Measurements from ENCODE around the gene GPRC5C. TPM values are rescaled to one million over a fixed set of nuclear protein-coding genes. Genes with fewer than 3 reads are reported as not detected.

Gene GPRC5C
- total RNA-seq, 1 experiment from 2014 or later, result 15.5 TPM

- Histone ChIP-seq H3K23ac (ENCODE audit: insufficient read length, low read depth, low read length) (no peak overlapping the region), H3K27me3 (ENCODE audit: insufficient read depth, low read length) (no peaks in the 10 kb centered on the region), H3K79me1 (ENCODE audit: insufficient read depth, low read depth, low read length, poor library complexity, severe bottlenecking) (no peaks in the 10 kb centered on the region), H3K4me1 (ENCODE audit: insufficient read depth, low read length) (no peaks in the 10 kb centered on the region), H3K4ac (ENCODE audit: low read depth, low read length) (no peak overlapping the region), H2BK15ac (ENCODE audit: low read depth, low read length) (no peak overlapping the region), H4K5ac (ENCODE audit: insufficient read length, low read depth, low read length) (no peak overlapping the region), H2BK20ac (ENCODE audit: low read depth, low read length, poor library complexity, severe bottlenecking) (no peak overlapping the region), H2BK5ac (ENCODE audit: insufficient read length, low read length) (no peak overlapping the region), H3K9me3 (ENCODE audit: control insufficient read depth, low read depth, low read length) (no peaks in the 10 kb centered on the region), H3K18ac (ENCODE audit: insufficient read length, low read depth, low read length) (no peak overlapping the region), H3K27ac (ENCODE audit: insufficient read length, low read depth, low read length) (no peak overlapping the region), H2BK120ac (ENCODE audit: low read depth, low read length, poor library complexity, severe bottlenecking) (no peak overlapping the region), H3K79me2 (ENCODE audit: insufficient read depth, low read length) (no peaks in the 10 kb centered on the region), H2AK5ac (ENCODE audit: insufficient read length, low read length) (no peak overlapping the region), H3K4me2 (ENCODE audit: insufficient read depth, insufficient read length, low read length) (no peak overlapping the region), H3K9ac (ENCODE audit: extremely low read depth, insufficient read length, low read length) (no peak overlapping the region), H2AFZ (ENCODE audit: low read length) (no peak overlapping the region), H4K91ac (ENCODE audit: insufficient read length, low read depth, low read length) (no peak overlapping the region), H4K8ac (replicated peaks; ENCODE audit: insufficient read length, low read depth, low read length) (no peak overlapping the region), H4K20me1 (ENCODE audit: control insufficient read depth, insufficient read depth, insufficient read length) (no peaks in the 10 kb centered on the region), H3K23me2 (ENCODE audit: insufficient read length, low read depth, low read length, poor library complexity, severe bottlenecking) (no peaks in the 10 kb centered on the region), H2BK12ac (ENCODE audit: insufficient read length, low read depth, low read length) (no peak overlapping the region), H3K56ac (ENCODE audit: insufficient read length, low read depth, low read length) (no peak overlapping the region), H3T11ph (ENCODE audit: low read length) (no peak overlapping the region), H3K14ac (ENCODE audit: insufficient read depth, low read length) (no peak overlapping the region)
- peaks cover 25 to 40% of the 10 kb centered on the region in 2 experiments for H3K4me1 Mint-ChIP-seq
- no peak for TF ChIP-seq CTCF (conservative IDR thresholded peaks at IDR 0.05)
- no CpG with 5 or more reads among the region's 8 CpGs for WGBS (ENCODE audit: extremely low coverage, insufficient read length, low lambda C conversion rate)
- H3K4me3 Mint-ChIP-seq, result no peak overlapping the region
- 0 out of 5 replicates have a peak, but pooled peaks cover 0 to 3% of the 10 kb centered on the region in 2 experiments for H3K9me3 Mint-ChIP-seq
- no peak for DNase-seq
- no peak overlapping the region for H3K27ac Mint-ChIP-seq
- no peaks in the 10 kb centered on the region; a peak in 1 of 7 replicates for H3K36me3 Mint-ChIP-seq (ENCODE audit: insufficient read depth in 1 of 3, low read depth in 3 of 3)
- peaks cover 20% of the 10 kb centered on the region for H3K27me3 Mint-ChIP-seq (ENCODE audit: low read depth)
Observed at GRCh38 chr17:74386386-74386785, 45.5 kb upstream of the GPRC5C start.

Data from H9 (cell line).